ENCODE results near the gene CALML3.

CALML3 gene

GRCh38 chr10:5538446-5538845 is 13.7 kb downstream of the CALML3 start:
- no peak overlapping the region for H3K4me3 ChIP-seq (ENCODE audit: low read depth, low read length)
- no peak for DNase-seq (ENCODE audit: low read depth)
- no peak for TF ChIP-seq CTCF (IDR thresholded peaks at IDR 0.05; ENCODE audit: low read depth, low read length, missing control alignments)

GRCh38 chr10:5538892-5539651 is 14.3 kb downstream of the CALML3 start:
- TF ChIP-seq CTCF (IDR thresholded peaks at IDR 0.05; ENCODE audit: low read depth, low read length, missing control alignments), result no peak
- DNase-seq (ENCODE audit: low read depth), result no peak
- no peak overlapping the region for H3K4me3 ChIP-seq (ENCODE audit: low read depth, low read length)

GRCh38 chr10:5540080-5540479 is 15.3 kb downstream of the CALML3 start:
- H3K4me3 ChIP-seq (ENCODE audit: low read depth, low read length), result no peak overlapping the region
- DNase-seq (ENCODE audit: low read depth), result no peak
- TF ChIP-seq CTCF (IDR thresholded peaks at IDR 0.05; ENCODE audit: low read depth, low read length, missing control alignments), result no peak

- no peak for TF ChIP-seq CTCF (IDR thresholded peaks at IDR 0.05; ENCODE audit: low read depth, low read length, missing control alignments)
- no peak overlapping the region for H3K4me3 ChIP-seq (ENCODE audit: low read depth, low read length)
- no peak for DNase-seq (ENCODE audit: low read depth)
Measured at GRCh38 chr10:5540891-5541290, 16.1 kb downstream of the CALML3 start.

- no peak overlapping the region for H3K4me3 ChIP-seq (ENCODE audit: low read depth, low read length)
- no peak for TF ChIP-seq CTCF (IDR thresholded peaks at IDR 0.05; ENCODE audit: low read depth, low read length, missing control alignments)
- DNase-seq (ENCODE audit: low read depth), result no peak
Measured at GRCh38 chr10:5542100-5542499, 17.3 kb downstream of the CALML3 start.

- no peak for TF ChIP-seq CTCF (IDR thresholded peaks at IDR 0.05; ENCODE audit: low read depth, low read length, missing control alignments)
- no peak overlapping the region for H3K4me3 ChIP-seq (ENCODE audit: low read depth, low read length)
- DNase-seq (ENCODE audit: low read depth), result no peak
Measured at GRCh38 chr10:5543623-5544022, 18.9 kb downstream of the CALML3 start.

- no peak for DNase-seq (ENCODE audit: low read depth)
- TF ChIP-seq CTCF (IDR thresholded peaks at IDR 0.05; ENCODE audit: low read depth, low read length, missing control alignments), result no peak
- no peak overlapping the region for H3K4me3 ChIP-seq (ENCODE audit: low read depth, low read length)
Measured at GRCh38 chr10:5544216-5544805, 19.6 kb downstream of the CALML3 start.
